Activated naive CD4-positive, alpha-beta T cell treated with anti-CD3 and anti-CD28 coated beads, Interleukin-2, amount 50 U/mL, for 24 hours (primary cell): ENCODE results near the gene NPHP4.
A peak's percentile ranks its signal among the peaks of the same experiment; 100 is the strongest.

Source experiments
- H3K27ac Mint-ChIP-seq: one replicate; pipeline ENCODE4 v1.8.0; 2021; ENCODE audit warnings: mild to moderate bottlenecking, mixed read lengths
- H3K27me3 Mint-ChIP-seq: one replicate; pipeline ENCODE4 v1.8.0; 2021; ENCODE audit warnings: mixed read lengths
- H3K36me3 Mint-ChIP-seq: one replicate; pipeline ENCODE4 v1.8.0; 2021; ENCODE audit warnings: mixed read lengths
- H3K4me1 Mint-ChIP-seq: one replicate; pipeline ENCODE4 v1.8.0; 2021; ENCODE audit warnings: mixed read lengths
- H3K4me3 Mint-ChIP-seq: one replicate; pipeline ENCODE4 v1.8.0; 2021; ENCODE audit warnings: mild to moderate bottlenecking, mixed read lengths
- H3K9me3 Mint-ChIP-seq: one replicate; pipeline ENCODE4 v1.8.0; 2021; ENCODE audit warnings: mixed read lengths

The NPHP4 gene

GRCh38 chr1:5947071-5947821 lies 45.0 kb downstream of the NPHP4 start:
- Mint-ChIP-seq H3K27ac (peak overlapping the region; percentile 41), H3K9me3 (no peaks in the 10 kb centered on the region), H3K4me3 (no peak overlapping the region), H3K36me3 (peaks cover 5% of the 10 kb centered on the region), H3K27me3 (no peaks in the 10 kb centered on the region), H3K4me1 (no peaks in the 10 kb centered on the region)

- H3K36me3 Mint-ChIP-seq = peaks cover 2% of the 10 kb centered on the region
- no peaks in the 10 kb centered on the region for H3K9me3 Mint-ChIP-seq
- H3K4me1 Mint-ChIP-seq = no peaks in the 10 kb centered on the region
- no peaks in the 10 kb centered on the region for H3K27me3 Mint-ChIP-seq
- no peak overlapping the region for H3K27ac Mint-ChIP-seq
- H3K4me3 Mint-ChIP-seq = no peak overlapping the region
Measured at GRCh38 chr1:5945445-5945844, 46.8 kb downstream of the NPHP4 start.

GRCh38 chr1:5944843-5945167 lies 47.4 kb downstream of the NPHP4 start:
- no peaks in the 10 kb centered on the region for H3K27me3 Mint-ChIP-seq
- peaks cover 2% of the 10 kb centered on the region for H3K36me3 Mint-ChIP-seq
- H3K4me3 Mint-ChIP-seq = no peak overlapping the region
- H3K9me3 Mint-ChIP-seq = no peaks in the 10 kb centered on the region
- no peak overlapping the region for H3K27ac Mint-ChIP-seq
- no peaks in the 10 kb centered on the region for H3K4me1 Mint-ChIP-seq

GRCh38 chr1:5944154-5944842 lies 47.9 kb downstream of the NPHP4 start:
- no peak overlapping the region for H3K27ac Mint-ChIP-seq
- no peaks in the 10 kb centered on the region for H3K27me3 Mint-ChIP-seq
- peaks cover 2% of the 10 kb centered on the region for H3K36me3 Mint-ChIP-seq
- no peaks in the 10 kb centered on the region for H3K9me3 Mint-ChIP-seq
- H3K4me1 Mint-ChIP-seq = no peaks in the 10 kb centered on the region
- no peak overlapping the region for H3K4me3 Mint-ChIP-seq

GRCh38 chr1:5943343-5944124 lies 48.7 kb downstream of the NPHP4 start:
- no peak overlapping the region for H3K4me3 Mint-ChIP-seq
- H3K4me1 Mint-ChIP-seq = no peaks in the 10 kb centered on the region
- H3K36me3 Mint-ChIP-seq = peaks cover 2% of the 10 kb centered on the region
- no peaks in the 10 kb centered on the region for H3K27me3 Mint-ChIP-seq
- H3K27ac Mint-ChIP-seq = no peak overlapping the region
- H3K9me3 Mint-ChIP-seq = no peaks in the 10 kb centered on the region

- no peak overlapping the region for H3K4me3 Mint-ChIP-seq
- H3K4me1 Mint-ChIP-seq = no peaks in the 10 kb centered on the region
- H3K27ac Mint-ChIP-seq = no peak overlapping the region
- no peaks in the 10 kb centered on the region for H3K27me3 Mint-ChIP-seq
- no peaks in the 10 kb centered on the region for H3K9me3 Mint-ChIP-seq
- H3K36me3 Mint-ChIP-seq = peaks cover 8% of the 10 kb centered on the region
Measured at GRCh38 chr1:5941671-5942070, 50.6 kb downstream of the NPHP4 start.

GRCh38 chr1:5940723-5941407 lies 51.4 kb downstream of the NPHP4 start:
- Mint-ChIP-seq H3K36me3 (peaks cover 10% of the 10 kb centered on the region), H3K27ac (no peak overlapping the region), H3K4me3 (no peak overlapping the region), H3K4me1 (no peaks in the 10 kb centered on the region), H3K27me3 (no peaks in the 10 kb centered on the region), H3K9me3 (no peaks in the 10 kb centered on the region)

- no peaks in the 10 kb centered on the region for H3K27me3 Mint-ChIP-seq
- H3K27ac Mint-ChIP-seq = no peak overlapping the region
- no peak overlapping the region for H3K4me3 Mint-ChIP-seq
- H3K4me1 Mint-ChIP-seq = no peaks in the 10 kb centered on the region
- no peaks in the 10 kb centered on the region for H3K9me3 Mint-ChIP-seq
- peaks cover 10% of the 10 kb centered on the region for H3K36me3 Mint-ChIP-seq
Measured at GRCh38 chr1:5939271-5940170, 52.7 kb downstream of the NPHP4 start.

GRCh38 chr1:5938101-5938646 lies 54.1 kb downstream of the NPHP4 start:
- no peaks in the 10 kb centered on the region for H3K9me3 Mint-ChIP-seq
- H3K36me3 Mint-ChIP-seq = peaks cover 10% of the 10 kb centered on the region
- no peak overlapping the region for H3K27ac Mint-ChIP-seq
- no peaks in the 10 kb centered on the region for H3K27me3 Mint-ChIP-seq
- no peaks in the 10 kb centered on the region for H3K4me1 Mint-ChIP-seq
- no peak overlapping the region for H3K4me3 Mint-ChIP-seq

- Mint-ChIP-seq H3K4me3 (no peak overlapping the region), H3K27me3 (no peaks in the 10 kb centered on the region), H3K36me3 (peaks cover 13% of the 10 kb centered on the region), H3K4me1 (no peaks in the 10 kb centered on the region), H3K9me3 (no peaks in the 10 kb centered on the region), H3K27ac (no peak overlapping the region)
Measured at GRCh38 chr1:5937373-5937857, 54.8 kb downstream of the NPHP4 start.

GRCh38 chr1:5936621-5937372 lies 55.4 kb downstream of the NPHP4 start:
- no peaks in the 10 kb centered on the region for H3K9me3 Mint-ChIP-seq
- H3K4me1 Mint-ChIP-seq = no peaks in the 10 kb centered on the region
- H3K4me3 Mint-ChIP-seq = no peak overlapping the region

GRCh38 chr1:5936126-5936525 lies 56.1 kb downstream of the NPHP4 start:
- Mint-ChIP-seq H3K4me1 (no peaks in the 10 kb centered on the region), H3K36me3 (peaks cover 16% of the 10 kb centered on the region), H3K27me3 (no peaks in the 10 kb centered on the region), H3K4me3 (no peak overlapping the region), H3K9me3 (no peaks in the 10 kb centered on the region), H3K27ac (no peak overlapping the region)

More at GRCh38 chr1:5936621-5937372, 55.4 kb downstream of the NPHP4 start:
- H3K27ac Mint-ChIP-seq = no peak overlapping the region
- H3K36me3 Mint-ChIP-seq = peaks cover 16% of the 10 kb centered on the region
- no peaks in the 10 kb centered on the region for H3K27me3 Mint-ChIP-seq

GRCh38 chr1:5935026-5935425 lies 57.2 kb downstream of the NPHP4 start:
- Mint-ChIP-seq H3K4me3 (no peak overlapping the region), H3K9me3 (no peaks in the 10 kb centered on the region), H3K27ac (no peak overlapping the region), H3K36me3 (peaks cover 20% of the 10 kb centered on the region), H3K4me1 (no peaks in the 10 kb centered on the region), H3K27me3 (no peaks in the 10 kb centered on the region)
